ENCODE results near the gene CELF2. TPM values are rescaled to one million over a fixed set of nuclear protein-coding genes. Genes with fewer than 3 reads are reported as not detected.
"Not testable (repeated sequence)": the region's sequence is repeated elsewhere in the genome, so short reads cannot be mapped to it uniquely, and the experiment has no call there.

Gene CELF2
- total RNA-seq: 36.9 TPM

GRCh38 chr10:11017570-11018431, at the start of gene CELF2:
CELF2 (plus strand) TSS chr10:11017872; CDS start chr10:11018090, 218 bp downstream.
- peak; percentile 57 for DNase-seq (ENCODE audit: low spot score)

DNA sequence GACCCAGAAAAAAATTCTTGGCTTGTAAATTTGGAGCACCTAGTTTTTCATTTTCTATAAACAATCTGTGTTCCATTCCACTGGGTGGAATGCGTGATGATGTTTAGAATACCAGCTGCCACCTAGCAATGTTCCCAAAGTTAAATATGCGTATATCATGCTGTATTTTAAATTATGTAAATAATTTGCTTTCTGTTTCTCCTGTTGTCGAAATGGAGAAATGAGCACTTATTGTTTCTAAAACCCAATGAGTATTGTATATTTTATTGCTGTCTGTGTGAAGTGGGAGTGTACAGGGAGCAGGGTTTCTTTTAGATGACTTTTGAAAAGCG, 49.4 kb upstream of the CELF2 start:
- no peak for DNase-seq (ENCODE audit: low spot score)

DNA sequence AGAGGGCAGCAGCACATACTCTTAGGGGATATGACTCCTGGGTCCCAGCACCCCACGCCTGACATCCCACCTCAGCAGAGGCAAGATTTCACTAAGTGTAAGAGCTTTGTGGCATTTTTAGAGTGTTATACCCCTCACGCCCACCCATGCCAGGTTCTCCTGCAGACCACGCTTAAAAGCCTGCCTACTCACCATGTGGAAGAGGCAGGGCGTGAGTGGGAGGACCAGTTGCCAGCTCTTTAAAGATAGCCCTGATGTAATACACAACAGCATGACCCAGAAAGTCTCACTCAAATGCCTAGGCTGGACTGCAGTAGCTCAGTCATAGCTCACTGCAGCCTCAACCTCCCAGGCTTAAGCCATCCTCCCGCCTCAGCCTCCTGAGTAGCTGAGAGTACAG, 44.4 kb upstream of the CELF2 start:
- DNase-seq (ENCODE audit: low spot score): no peak

DNA sequence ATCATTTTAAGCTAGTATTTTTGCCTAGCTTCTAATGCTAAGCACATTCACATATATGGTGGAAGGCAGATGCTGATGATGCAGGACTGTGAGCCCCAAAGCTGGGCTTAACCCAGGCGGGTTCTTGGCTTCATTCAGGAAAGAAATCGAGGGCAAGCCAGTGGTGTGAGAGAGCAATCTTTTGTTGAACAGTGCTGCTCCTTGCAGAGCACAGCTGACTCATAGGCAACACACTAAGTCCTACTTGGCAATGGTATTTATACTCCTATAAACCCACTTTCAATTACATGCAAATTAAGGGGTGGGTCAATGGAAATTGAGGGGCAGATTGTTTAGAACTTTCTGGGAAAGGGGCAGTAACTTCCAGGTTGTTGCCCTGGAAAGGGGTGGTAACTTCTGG, 42.0 kb upstream of the CELF2 start:
- no peak for DNase-seq (ENCODE audit: low spot score)

- DNase-seq (ENCODE audit: low spot score): no peak
Observed at GRCh38 chr10:10976652-10977051, 41.0 kb upstream of the CELF2 start.

- DNase-seq (ENCODE audit: low spot score): no peak
Observed at GRCh38 chr10:10977226-10977956, 40.3 kb upstream of the CELF2 start.

- no peak for DNase-seq (ENCODE audit: low spot score)
Observed at GRCh38 chr10:10977978-10978377, 39.7 kb upstream of the CELF2 start.

- no peak for DNase-seq (ENCODE audit: low spot score)
Observed at GRCh38 chr10:10985361-10985760, 32.3 kb upstream of the CELF2 start.

DNA sequence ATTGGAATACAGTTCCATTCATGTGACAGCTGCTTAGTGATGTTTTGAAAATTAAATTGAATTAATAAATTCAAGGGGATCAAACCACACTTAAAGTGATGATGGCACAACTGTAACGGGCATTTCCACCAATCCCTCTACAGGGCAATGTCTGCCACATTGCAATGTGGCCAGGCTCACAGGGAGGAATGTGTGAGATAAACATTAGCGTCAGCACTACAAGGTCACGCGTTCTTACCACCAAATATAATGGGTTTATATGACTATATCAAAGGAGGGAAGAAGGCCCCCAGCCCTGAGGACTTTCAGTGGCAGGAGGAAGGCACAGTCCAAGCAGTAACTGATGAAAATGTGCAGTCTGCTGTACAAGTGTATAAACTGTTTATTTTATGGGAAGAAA, 31.1 kb upstream of the CELF2 start:
- DNase-seq (ENCODE audit: low spot score): no peak

- no peak for DNase-seq (ENCODE audit: low spot score)
Observed at GRCh38 chr10:10987111-10987510, 30.6 kb upstream of the CELF2 start.

GRCh38 chr10:10989669-10990068, 28.0 kb upstream of the CELF2 start:
- DNase-seq (ENCODE audit: low spot score): no peak

DNA sequence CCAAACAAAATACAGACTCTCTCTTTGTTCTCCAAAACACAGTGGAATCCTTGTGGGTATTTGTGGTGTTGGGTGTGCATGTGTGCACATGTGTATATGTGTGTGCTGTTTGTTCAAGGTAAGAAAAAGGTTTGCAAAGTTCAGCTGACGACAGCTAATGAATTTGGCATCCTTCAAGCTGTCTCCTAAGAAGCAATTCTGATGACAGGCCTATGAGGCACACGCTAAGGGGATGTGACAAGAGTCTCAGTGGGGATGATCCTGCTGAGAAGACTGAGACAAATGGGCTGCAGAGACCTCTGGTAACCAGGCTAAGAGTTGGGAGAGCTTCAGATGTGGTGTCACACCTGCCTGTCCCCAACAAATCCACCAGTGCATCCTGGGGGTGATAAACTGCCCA, 26.5 kb upstream of the CELF2 start:
- no peak for DNase-seq (ENCODE audit: low spot score)

GRCh38 chr10:10992072-10992471, 25.6 kb upstream of the CELF2 start:
- no peak for DNase-seq (ENCODE audit: low spot score)

GRCh38 chr10:10992961-10993714, 24.5 kb upstream of the CELF2 start:
- no peak for DNase-seq (ENCODE audit: low spot score)

GRCh38 chr10:10993785-10994184, 23.9 kb upstream of the CELF2 start:
- no peak for DNase-seq (ENCODE audit: low spot score)

DNA sequence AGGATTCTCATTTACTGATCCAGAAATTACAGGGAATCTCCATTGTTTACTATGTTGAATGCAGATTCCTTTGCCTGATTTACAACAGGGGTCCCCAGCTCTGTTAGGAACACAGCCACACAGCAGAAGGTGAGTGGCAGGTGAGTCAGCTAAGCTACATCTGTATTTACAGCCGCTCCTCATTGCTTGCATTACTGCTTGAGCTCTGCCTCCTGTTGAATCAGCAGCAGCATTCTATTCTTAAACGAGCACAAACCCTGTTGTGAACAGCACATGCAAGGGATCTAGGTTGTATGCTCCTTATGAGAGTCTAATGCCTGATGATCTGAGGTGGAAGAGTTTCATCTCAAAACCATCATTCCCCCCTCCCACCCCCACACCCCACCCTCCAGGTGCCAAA, 23.3 kb upstream of the CELF2 start:
- DNase-seq (ENCODE audit: low spot score): no peak

DNA sequence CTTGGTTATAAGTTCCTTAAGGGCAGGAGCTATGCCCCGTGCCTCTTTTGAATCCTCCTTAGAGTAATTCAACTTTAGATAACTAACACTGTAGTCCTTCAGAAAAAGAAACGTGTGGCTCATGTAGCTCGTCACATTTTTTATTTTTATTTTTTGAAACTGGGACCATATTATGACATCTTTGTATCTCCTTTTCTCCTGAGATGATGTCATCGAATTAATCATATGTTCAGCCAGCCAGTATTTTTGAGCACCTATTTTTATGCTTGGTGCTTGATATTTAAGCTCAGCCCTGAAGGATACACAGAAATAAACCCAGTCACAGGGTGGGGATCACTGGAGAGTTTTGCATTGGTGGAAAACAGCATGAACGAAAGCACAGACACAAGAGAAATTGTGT, 22.6 kb upstream of the CELF2 start:
- DNase-seq (ENCODE audit: low spot score): no peak

DNA sequence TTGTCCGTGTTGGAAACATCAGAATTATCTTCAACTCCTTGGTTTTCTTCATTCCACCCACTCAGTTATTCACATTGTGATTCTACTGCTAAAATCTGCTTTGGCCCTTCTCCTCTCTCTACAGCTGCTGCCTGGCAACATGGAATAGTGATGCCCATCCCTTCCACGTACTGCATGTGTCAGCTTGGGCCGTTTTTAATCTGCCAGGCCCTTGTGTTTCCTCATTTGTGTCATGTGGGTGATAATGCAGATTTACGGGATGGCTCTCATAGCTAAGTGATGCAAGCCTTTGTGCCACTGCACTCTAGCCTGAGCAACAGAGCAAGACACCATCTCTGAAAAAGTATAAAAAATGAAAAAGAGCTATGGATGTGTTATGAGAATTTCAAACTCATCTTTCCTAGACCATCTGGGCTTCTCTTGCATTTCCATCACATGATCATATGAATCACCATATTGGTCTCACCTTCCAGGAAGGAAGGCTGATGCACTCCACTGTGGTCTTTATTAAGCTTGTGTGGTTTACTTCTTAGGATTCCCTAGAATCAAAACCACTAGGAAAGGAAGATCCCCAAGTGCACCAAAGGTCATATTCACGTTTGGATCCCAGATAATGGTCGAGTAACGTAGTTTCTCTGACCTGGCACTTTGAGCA, 20.6 kb upstream of the CELF2 start:
- DNase-seq (ENCODE audit: low spot score): no peak

GRCh38 chr10:10999501-10999900, 18.2 kb upstream of the CELF2 start:
- not testable (repeated sequence) for DNase-seq (ENCODE audit: low spot score)

DNA sequence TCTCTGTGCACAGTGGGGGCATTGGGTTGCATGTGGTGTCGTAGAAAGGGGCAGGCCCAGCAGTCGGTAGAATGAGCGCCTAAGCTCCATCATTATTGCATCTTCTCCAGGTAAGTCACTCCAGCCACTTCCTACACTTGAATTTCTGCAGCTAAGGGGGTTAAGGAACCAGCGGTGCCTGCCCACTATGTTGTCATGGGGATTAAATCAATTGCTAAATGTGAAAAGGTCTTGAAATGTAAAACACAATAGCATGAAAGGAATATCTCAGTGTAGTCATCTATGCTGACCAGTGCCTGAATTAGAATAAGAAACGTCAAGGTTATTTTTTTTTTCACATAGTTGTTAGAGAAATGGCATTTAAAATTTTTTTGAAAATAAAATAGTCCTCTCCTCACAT, 15.2 kb upstream of the CELF2 start:
- DNase-seq (ENCODE audit: low spot score): no peak

DNA sequence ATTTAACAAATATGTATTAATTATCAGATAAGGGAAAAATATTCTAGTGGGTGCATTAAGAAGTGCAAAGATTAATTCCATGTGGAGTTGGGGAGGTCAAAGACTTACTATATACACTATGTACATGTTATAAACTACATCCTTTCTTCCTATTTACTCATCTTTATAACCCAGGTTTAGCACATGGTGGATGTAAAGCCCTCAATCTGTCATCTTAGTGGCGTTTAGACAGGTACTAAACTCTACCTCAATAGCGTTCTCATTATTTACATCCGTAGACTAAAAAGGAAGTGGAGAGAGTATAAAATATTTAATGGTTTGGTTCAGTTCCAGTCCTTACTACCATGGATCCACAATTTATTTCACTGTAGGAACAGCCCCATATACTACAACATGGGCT, 14.8 kb upstream of the CELF2 start:
- DNase-seq (ENCODE audit: low spot score): no peak

DNA sequence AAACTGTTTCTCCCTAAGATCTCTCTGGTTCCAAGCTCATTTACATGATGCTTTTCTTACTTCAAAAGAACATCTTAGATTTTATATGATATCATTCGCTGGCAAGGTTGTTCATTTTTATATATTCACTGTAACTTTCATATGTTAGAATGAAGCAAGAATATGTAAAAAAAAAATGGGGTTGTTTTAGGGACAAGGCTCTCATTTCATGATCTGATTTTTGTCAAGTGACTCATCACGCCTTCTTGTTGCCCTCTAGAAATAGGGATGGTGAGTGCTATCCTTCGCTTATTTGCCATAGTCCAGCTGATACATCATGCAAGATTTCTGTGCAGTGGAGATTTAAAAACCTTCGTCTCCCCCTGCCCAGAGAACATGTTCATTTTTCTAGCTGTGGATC, 14.0 kb upstream of the CELF2 start:
- DNase-seq (ENCODE audit: low spot score): no peak
